WERI-Rb-1 (cell line): Measurements from ENCODE around the gene SDR42E2.
"Not testable (repeated sequence)": the region's sequence is repeated elsewhere in the genome, so short reads cannot be mapped to it uniquely, and the experiment has no call there.

Experiments used
- DNase-seq: peaks from one replicate; pipeline ENCODE4 v3.0.0-alpha.2; 2020
- H3K27ac ChIP-seq: fragments of 250-450 bp; sonication (Bioruptor Pico); 2 replicates; pipeline ENCODE4 v1.5.1; 2020; ENCODE audit warnings: mild to moderate bottlenecking, moderate library complexity
- H3K27me3 ChIP-seq: fragments of 250-450 bp; sonication (Bioruptor Pico); 2 replicates; pipeline ENCODE4 v1.5.1; 2021; ENCODE audit warnings: mild to moderate bottlenecking, low read depth, moderate library complexity; ENCODE audit not compliant: insufficient read depth, severe bottlenecking
- H3K36me3 ChIP-seq: fragments of 250-450 bp; sonication (Bioruptor Pico); 2 replicates; pipeline ENCODE4 v1.5.1; 2020; ENCODE audit warnings: mild to moderate bottlenecking, moderate library complexity
- H3K4me3 ChIP-seq: 2 replicates; pipeline ENCODE4 v1.5.1; 2011; ENCODE audit warnings: low read depth, mild to moderate bottlenecking, control low read depth, low read length
- H3K9me3 ChIP-seq: fragments of 250-450 bp; sonication (Bioruptor Pico); 2 replicates; pipeline ENCODE4 v1.5.1; 2021; ENCODE audit warnings: mild to moderate bottlenecking, moderate library complexity; ENCODE audit not compliant: severe bottlenecking
- CTCF ChIP-seq: IDR thresholded peaks from 2 replicates; pipeline ENCODE4 v1.5.1; 2011; ENCODE audit warnings: low read depth, mild to moderate bottlenecking, control low read depth, inconsistent platforms, low read length

Gene SDR42E2

GRCh38 chr16:22147853-22148252 lies 14.5 kb upstream of the SDR42E2 start:
- H3K4me3 ChIP-seq = no peak overlapping the region
- no peaks in the 10 kb centered on the region for H3K27me3 ChIP-seq
- DNase-seq = no peak
- no peaks in the 10 kb centered on the region for H3K36me3 ChIP-seq
- no peaks in the 10 kb centered on the region for H3K9me3 ChIP-seq
- H3K27ac ChIP-seq = no peak overlapping the region
- no peak for TF ChIP-seq CTCF

GRCh38 chr16:22151246-22151998 lies 10.9 kb upstream of the SDR42E2 start:
- TF ChIP-seq CTCF = no peak
- Histone ChIP-seq H3K27me3 (no peaks in the 10 kb centered on the region), H3K4me3 (no peak overlapping the region), H3K36me3 (no peaks in the 10 kb centered on the region), H3K9me3 (no peaks in the 10 kb centered on the region), H3K27ac (no peak overlapping the region)
- DNase-seq = no peak

- no peak for DNase-seq
- Histone ChIP-seq H3K4me3 (no peak overlapping the region), H3K27ac (no peak overlapping the region), H3K27me3 (no peaks in the 10 kb centered on the region), H3K36me3 (no peaks in the 10 kb centered on the region), H3K9me3 (no peaks in the 10 kb centered on the region)
- no peak for TF ChIP-seq CTCF
These were observed 10.0 kb upstream of the SDR42E2 start for GRCh38 chr16:22152316-22152715.

- H3K4me3 ChIP-seq, DNase-seq, H3K9me3 ChIP-seq, H3K27me3 ChIP-seq, H3K27ac ChIP-seq, H3K36me3 ChIP-seq: not testable (repeated sequence)
These were observed 9.2 kb upstream of the SDR42E2 start for GRCh38 chr16:22153078-22153477.

GRCh38 chr16:22161401-22161800 lies 905 bp upstream of the SDR42E2 start:
- no peak overlapping the region for H3K27ac ChIP-seq
- H3K9me3 ChIP-seq = no peaks in the 10 kb centered on the region
- no peak overlapping the region for H3K4me3 ChIP-seq
- no peak for DNase-seq
- no peak for TF ChIP-seq CTCF
- H3K27me3 ChIP-seq = no peaks in the 10 kb centered on the region
- H3K36me3 ChIP-seq = no peaks in the 10 kb centered on the region

- Histone ChIP-seq H3K9me3 (peaks cover 2% of the 10 kb centered on the region), H3K4me3 (no peak overlapping the region), H3K36me3 (no peaks in the 10 kb centered on the region), H3K27ac (no peak overlapping the region), H3K27me3 (no peaks in the 10 kb centered on the region)
- TF ChIP-seq CTCF = no peak
- DNase-seq = no peak
These were observed 327 bp downstream of the SDR42E2 start for GRCh38 chr16:22162656-22163009.
